IMR-90 (cell line): ENCODE measurements around the gene GMPR.

ENCODE experiments used
- MAFK ChIP-seq: IDR thresholded peaks from 2 replicates; pipeline ENCODE4 v1.6.1; 2012; ENCODE audit warnings: low read depth, low read length, improper control_type of control experiment
- TF ChIP-seq, protein P1 (sequence below): conservative IDR thresholded peaks from 2 replicates; pipeline ENCODE4 v1.5.1; 2012; ENCODE audit warnings: mild to moderate bottlenecking, low read depth, low read length, improper control_type of control experiment

GRCh38 chr6:16272201-16272600 lies 33.8 kb downstream of the GMPR start:
- TF ChIP-seq, protein P1, sequence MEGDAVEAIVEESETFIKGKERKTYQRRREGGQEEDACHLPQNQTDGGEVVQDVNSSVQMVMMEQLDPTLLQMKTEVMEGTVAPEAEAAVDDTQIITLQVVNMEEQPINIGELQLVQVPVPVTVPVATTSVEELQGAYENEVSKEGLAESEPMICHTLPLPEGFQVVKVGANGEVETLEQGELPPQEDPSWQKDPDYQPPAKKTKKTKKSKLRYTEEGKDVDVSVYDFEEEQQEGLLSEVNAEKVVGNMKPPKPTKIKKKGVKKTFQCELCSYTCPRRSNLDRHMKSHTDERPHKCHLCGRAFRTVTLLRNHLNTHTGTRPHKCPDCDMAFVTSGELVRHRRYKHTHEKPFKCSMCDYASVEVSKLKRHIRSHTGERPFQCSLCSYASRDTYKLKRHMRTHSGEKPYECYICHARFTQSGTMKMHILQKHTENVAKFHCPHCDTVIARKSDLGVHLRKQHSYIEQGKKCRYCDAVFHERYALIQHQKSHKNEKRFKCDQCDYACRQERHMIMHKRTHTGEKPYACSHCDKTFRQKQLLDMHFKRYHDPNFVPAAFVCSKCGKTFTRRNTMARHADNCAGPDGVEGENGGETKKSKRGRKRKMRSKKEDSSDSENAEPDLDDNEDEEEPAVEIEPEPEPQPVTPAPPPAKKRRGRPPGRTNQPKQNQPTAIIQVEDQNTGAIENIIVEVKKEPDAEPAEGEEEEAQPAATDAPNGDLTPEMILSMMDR, result no peak
- TF ChIP-seq MAFK, result no peak
